Glutamatergic neuron (in vitro differentiated cells): ENCODE results near the gene CNNM1. TPM values are rescaled to one million over a fixed set of nuclear protein-coding genes. Genes with fewer than 3 reads are reported as not detected.

Experiments
- DNase-seq: peaks from one replicate; pipeline ENCODE4 v3.0.0; 2022
- H3K27ac Mint-ChIP-seq: one replicate; pipeline ENCODE4 v1.8.0; 2020; ENCODE audit warnings: mild to moderate bottlenecking, mixed read lengths, inconsistent platforms; ENCODE audit not compliant: unreplicated experiment
- H3K27me3 Mint-ChIP-seq: one replicate; pipeline ENCODE4 v1.8.0; 2020; ENCODE audit warnings: mild to moderate bottlenecking, moderate library complexity, mixed read lengths, inconsistent platforms; ENCODE audit not compliant: unreplicated experiment
- H3K36me3 Mint-ChIP-seq: one replicate; pipeline ENCODE4 v1.8.0; 2020; ENCODE audit warnings: mild to moderate bottlenecking, mixed read lengths, inconsistent platforms; ENCODE audit not compliant: unreplicated experiment
- H3K4me1 Mint-ChIP-seq: one replicate; pipeline ENCODE4 v1.8.0; 2020; ENCODE audit warnings: mild to moderate bottlenecking, low read depth, mixed read lengths, inconsistent platforms; ENCODE audit not compliant: unreplicated experiment
- H3K4me3 Mint-ChIP-seq: one replicate; pipeline ENCODE4 v1.8.0; 2020; ENCODE audit warnings: mild to moderate bottlenecking, mixed read lengths, inconsistent platforms; ENCODE audit not compliant: unreplicated experiment
- H3K9me3 Mint-ChIP-seq: one replicate; pipeline ENCODE4 v1.8.0; 2020; ENCODE audit warnings: mild to moderate bottlenecking, moderate library complexity, mixed read lengths, inconsistent platforms; ENCODE audit not compliant: unreplicated experiment
- CTCF ChIP-seq: fragments of 200-600 bp; sonication (generic); IDR thresholded peaks from one replicate; pipeline ENCODE4 v1.5.0; 2021; ENCODE audit not compliant: partially characterized antibody, unreplicated experiment
- total RNA-seq: library from RNA; stranded (reverse); fragmentation: NEBNext Ultra II Directional; extraction: Animal tissue kit (Norgen Biotek cat#: 25700); gene quantifications from one replicate; pipeline ENCODE4 v1.2.1, GENCODE V29; 2021; ENCODE audit not compliant: unreplicated experiment

CNNM1 gene
- total RNA-seq, 1 donor from 2014 or later = 0.10 TPM

GRCh38 chr10:99432047-99432446 is 102.9 kb downstream of the CNNM1 start:
- Mint-ChIP-seq H3K36me3 (no peaks in the 10 kb centered on the region), H3K4me3 (peak overlapping the region; percentile 84), H3K4me1 (peaks cover 5% of the 10 kb centered on the region), H3K9me3 (peaks cover 6% of the 10 kb centered on the region), H3K27me3 (peaks cover 8% of the 10 kb centered on the region), H3K27ac (no peak overlapping the region)
- TF ChIP-seq CTCF = no peak
- no peak for DNase-seq

GRCh38 chr10:99432881-99433280 is 103.7 kb downstream of the CNNM1 start:
- TF ChIP-seq CTCF = no peak
- Mint-ChIP-seq H3K36me3 (no peaks in the 10 kb centered on the region), H3K27me3 (peaks cover 8% of the 10 kb centered on the region), H3K27ac (no peak overlapping the region), H3K4me1 (peaks cover 5% of the 10 kb centered on the region), H3K4me3 (no peak overlapping the region), H3K9me3 (peaks cover 6% of the 10 kb centered on the region)
- DNase-seq = no peak

DNA sequence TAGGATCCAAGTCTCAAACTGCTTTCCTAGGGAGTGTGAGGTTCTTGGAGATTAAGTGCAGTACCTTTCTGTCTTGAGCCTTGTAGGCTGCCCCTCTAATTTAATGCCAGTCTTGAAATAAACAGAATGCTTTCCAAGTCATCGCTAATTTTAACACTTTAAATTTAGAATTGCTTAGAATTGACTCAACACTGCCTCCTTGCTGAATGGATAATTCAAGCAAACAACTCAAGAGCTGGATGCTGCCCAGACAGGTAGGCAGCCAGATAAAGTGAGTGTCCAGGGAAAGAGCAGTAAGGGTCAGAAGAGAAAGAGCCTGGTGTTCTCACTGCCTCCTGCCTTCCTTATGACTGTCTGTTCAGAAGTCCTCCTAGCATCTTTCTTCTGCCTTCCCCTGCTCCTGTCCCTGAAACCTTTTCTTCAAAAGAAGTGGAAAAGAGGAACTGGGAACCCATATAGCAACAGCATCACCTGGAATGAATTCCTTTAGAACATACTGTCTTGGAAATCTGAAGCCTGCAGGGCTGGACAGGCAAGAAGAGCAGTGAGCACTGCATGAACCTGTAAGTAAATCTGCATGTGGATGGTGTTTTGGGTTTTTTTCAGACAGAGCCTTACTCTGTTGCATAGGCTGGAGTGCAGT is 104.3 kb downstream of the CNNM1 start:
- no peak for DNase-seq
- Mint-ChIP-seq H3K27ac (no peak overlapping the region), H3K4me3 (no peak overlapping the region), H3K36me3 (no peaks in the 10 kb centered on the region), H3K9me3 (peaks cover 6% of the 10 kb centered on the region), H3K27me3 (peaks cover 8% of the 10 kb centered on the region), H3K4me1 (peaks cover 5% of the 10 kb centered on the region)
- TF ChIP-seq CTCF = no peak

GRCh38 chr10:99435986-99436638 is 107.0 kb downstream of the CNNM1 start:
- Mint-ChIP-seq H3K4me3 (no peak overlapping the region), H3K4me1 (peaks cover 2% of the 10 kb centered on the region), H3K27me3 (peaks cover 4% of the 10 kb centered on the region), H3K9me3 (peaks cover 4% of the 10 kb centered on the region), H3K36me3 (no peaks in the 10 kb centered on the region), H3K27ac (no peak overlapping the region)
- TF ChIP-seq CTCF = peak; percentile 64
- no peak for DNase-seq

DNA sequence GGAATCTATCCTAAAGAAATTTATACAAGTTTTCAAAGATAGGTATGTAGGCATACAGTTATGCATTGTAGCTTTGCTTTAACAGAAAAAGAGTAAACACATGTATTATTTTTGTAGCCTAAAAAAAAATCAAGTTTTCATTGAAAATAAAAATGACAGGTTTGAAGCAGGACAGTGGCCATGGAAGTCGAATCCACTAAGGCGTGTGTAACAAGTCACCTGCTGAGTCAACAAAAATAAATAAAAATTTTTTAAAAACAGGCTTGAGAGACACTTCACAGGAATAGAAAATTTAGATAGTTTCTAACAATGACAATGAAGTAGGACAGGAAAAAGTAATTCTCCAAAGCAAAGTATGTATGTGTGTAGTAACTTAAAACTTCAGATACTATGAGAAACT is 109.7 kb downstream of the CNNM1 start:
- Mint-ChIP-seq H3K4me3 (no peak overlapping the region), H3K9me3 (no peaks in the 10 kb centered on the region), H3K27ac (no peak overlapping the region), H3K36me3 (no peaks in the 10 kb centered on the region), H3K27me3 (no peaks in the 10 kb centered on the region), H3K4me1 (no peaks in the 10 kb centered on the region)
- DNase-seq = no peak
- no peak for TF ChIP-seq CTCF
